Aorta (tissue), 5 donors: ENCODE measurements around the gene SLC22A7. TPM values are rescaled to one million over a fixed set of nuclear protein-coding genes. Genes with fewer than 3 reads are reported as not detected.
A peak's percentile ranks its signal among the peaks of the same experiment; 100 is the strongest.

Source experiments
- ATAC-seq: fragments of 200-7000 bp; cut with Tn5 transposase; one replicate; pipeline ENCODE4 v1.9.1; 2022; ENCODE audit warnings: moderate library complexity; ENCODE audit not compliant: low FRiP score
- DNase-seq, 2 donors: peaks; one replicate each; pipeline ENCODE4 v3.0.0-alpha.2; 2020
- H3K27ac ChIP-seq, 2 donors: one replicate each; pipeline ENCODE4 v1.5.1; 2013; ENCODE audit warnings: low read length in 2 of 2, mild to moderate bottlenecking in 2 of 2, moderate library complexity in 2 of 2, control low read depth in 1 of 2, inconsistent platforms in 1 of 2, low read depth in 1 of 2
- H3K27me3 ChIP-seq, 2 donors: one replicate each; pipeline ENCODE4 v1.6.1; 2013; ENCODE audit warnings: control low read depth in 1 of 2, low read length in 1 of 2, mild to moderate bottlenecking in 1 of 2, moderate library complexity in 1 of 2; ENCODE audit not compliant: insufficient read depth in 2 of 2, control insufficient read depth in 1 of 2
- H3K36me3 ChIP-seq, 2 donors: one replicate each; pipeline ENCODE4 v1.6.1; 2013; ENCODE audit warnings: control low read depth in 1 of 2, low read length in 1 of 2, mild to moderate bottlenecking in 1 of 2; ENCODE audit not compliant: insufficient read depth in 2 of 2, control insufficient read depth in 1 of 2
- H3K4me1 ChIP-seq, 2 donors: one replicate each; pipeline ENCODE4 v1.6.1; 2013; ENCODE audit warnings: low read length in 2 of 2, control low read depth in 1 of 2, mild to moderate bottlenecking in 1 of 2, moderate library complexity in 1 of 2; ENCODE audit not compliant: insufficient read depth in 2 of 2, control insufficient read depth in 1 of 2
- H3K4me3 ChIP-seq, 2 donors: one replicate each; pipeline ENCODE4 v1.5.1; 2013; ENCODE audit warnings: low read length in 2 of 2, control low read depth in 1 of 2, mild to moderate bottlenecking in 1 of 2
- H3K9me3 ChIP-seq: one replicate; pipeline ENCODE4 v1.6.1; 2013; ENCODE audit warnings: mild to moderate bottlenecking, low read length; ENCODE audit not compliant: control insufficient read depth
- WGBS, 2 donors: extraction: QIAGEN DNeasy Blood & Tissue Kit; methylation state at CpG; one replicate each; pipeline ENCODE4 v1.1.7; 2013; 5-methylcytosine and 5-hydroxymethylcytosine counted together
- intact Hi-C, 2 donors: fragments of 100-400 bp; cut with DNase I; formaldehyde crosslinking; loops; one replicate each; pipeline versions ENCODE4 v1.14.2 to v1.15.0; 2022
- polyA plus RNA-seq, 2 donors: library from polyadenylated mRNA; stranded (reverse); fragments of 200-250 nt; gene quantifications; one replicate each; pipeline ENCODE4 v1.2.3, GENCODE V29; 2013
- total RNA-seq, 2 donors: library from RNA; stranded (reverse); fragmentation: NEBNext Ultra II Directional; extraction: Animal tissue kit (Norgen Biotek cat#: 25700); gene quantifications; one replicate each; pipeline ENCODE4 v1.2.1, GENCODE V29; 2021
- donor health status: healthy with polysubstance abuse.
- donor health status: Bipolar disorder and iron deficiency.
- donor health status: DM: no; HTN: no; CAD: no.
- donor health status: DM: no; HTN: no; CAD: no.
- donor health status: DM: yes; HTN: yes; CAD: no.

The SLC22A7 gene
- total and polyA plus RNA-seq, 4 donors: not detected

GRCh38 chr6:43293698-43294097 lies 4.4 kb upstream of the SLC22A7 start:
- no peak for ATAC-seq
- no peaks in the 10 kb centered on the region for H3K36me3 ChIP-seq
- intact Hi-C loops: no loop called here
- H3K27me3 ChIP-seq: no peaks in the 10 kb centered on the region
- H3K9me3 ChIP-seq: no peaks in the 10 kb centered on the region
- H3K27ac ChIP-seq: no peak overlapping the region
- H3K4me1 ChIP-seq: no peaks in the 10 kb centered on the region
- 95 to 98% methylated on average over 3 of the region's 3 CpGs for WGBS, 2 donors
- no peak overlapping the region for H3K4me3 ChIP-seq
- no peak for DNase-seq

- DNase-seq (no peak), ATAC-seq (no peak)
- Histone ChIP-seq H3K4me1 (no peaks in the 10 kb centered on the region), H3K27me3 (no peaks in the 10 kb centered on the region), H3K27ac (no peak overlapping the region), H3K4me3 (no peak overlapping the region), H3K36me3 (no peaks in the 10 kb centered on the region), H3K9me3 (no peaks in the 10 kb centered on the region)
- intact Hi-C loops: no loop called here
- 84 to 88% methylated on average over 3 of the region's 3 CpGs for WGBS, 2 donors
These were observed 3.5 kb upstream of the SLC22A7 start for GRCh38 chr6:43294536-43294935.

GRCh38 chr6:43295456-43295855 lies 2.6 kb upstream of the SLC22A7 start:
- no peak overlapping the region for H3K4me3 ChIP-seq
- no peaks in the 10 kb centered on the region for H3K4me1 ChIP-seq
- H3K27me3 ChIP-seq: no peaks in the 10 kb centered on the region
- no peak overlapping the region for H3K27ac ChIP-seq
- intact Hi-C loops: no loop called here
- WGBS, 2 donors: 88 to 91% methylated on average over 3 of the region's 3 CpGs
- no peak for DNase-seq
- H3K9me3 ChIP-seq: no peaks in the 10 kb centered on the region
- no peak for ATAC-seq
- no peaks in the 10 kb centered on the region for H3K36me3 ChIP-seq

GRCh38 chr6:43296780-43297497 lies 1.1 kb upstream of the SLC22A7 start:
- intact Hi-C loops: no loop called here

GRCh38 chr6:43298565-43299337 lies 691 bp downstream of the SLC22A7 start:
- DNase-seq: peak in 1 of 2 donors; percentile 44
- intact Hi-C loops: no loop called here
- H3K36me3 ChIP-seq: no peaks in the 10 kb centered on the region
- no peak overlapping the region for H3K4me3 ChIP-seq
- H3K27me3 ChIP-seq: no peaks in the 10 kb centered on the region
- WGBS, 2 donors: 70 to 74% methylated on average over 12 of the region's 12 CpGs
- H3K4me1 ChIP-seq: no peaks in the 10 kb centered on the region
- ATAC-seq: no peak
- H3K9me3 ChIP-seq: no peaks in the 10 kb centered on the region
- H3K27ac ChIP-seq: no peak overlapping the region

More at GRCh38 chr6:43296780-43297497, 1.1 kb upstream of the SLC22A7 start:
- DNase-seq (no peak), ATAC-seq (no peak)
- no peak overlapping the region for H3K4me3 ChIP-seq
- no peaks in the 10 kb centered on the region for H3K36me3 ChIP-seq
- H3K27me3 ChIP-seq: no peaks in the 10 kb centered on the region
- 75 to 84% methylated on average over 5 of the region's 5 CpGs for WGBS, 2 donors
- H3K9me3 ChIP-seq: no peaks in the 10 kb centered on the region
- H3K4me1 ChIP-seq: no peaks in the 10 kb centered on the region
- H3K27ac ChIP-seq: no peak overlapping the region

GRCh38 chr6:43299338-43300293 lies 1.6 kb downstream of the SLC22A7 start:
- Histone ChIP-seq H3K9me3 (no peaks in the 10 kb centered on the region), H3K27ac (no peak overlapping the region), H3K36me3 (no peaks in the 10 kb centered on the region), H3K4me3 (no peak overlapping the region), H3K27me3 (no peaks in the 10 kb centered on the region), H3K4me1 (no peaks in the 10 kb centered on the region)
- DNase-seq: peak in 1 of 2 donors; percentile 69
- intact Hi-C loops: no loop called here
- ATAC-seq: no peak
- 80 to 81% methylated on average over 18 of the region's 18 CpGs for WGBS, 2 donors

- H3K4me3 ChIP-seq: no peak overlapping the region
- peak in 1 of 2 donors; percentile 71 for DNase-seq
- 87% methylated on average over 15 of the region's 15 CpGs for WGBS, 2 donors
- no peaks in the 10 kb centered on the region for H3K9me3 ChIP-seq
- H3K27me3 ChIP-seq: no peaks in the 10 kb centered on the region
- intact Hi-C loops: no loop called here
- no peak for ATAC-seq
- no peaks in the 10 kb centered on the region for H3K36me3 ChIP-seq
- H3K4me1 ChIP-seq: no peaks in the 10 kb centered on the region
- H3K27ac ChIP-seq: no peak overlapping the region
These were observed 3.2 kb downstream of the SLC22A7 start for GRCh38 chr6:43301081-43301870.

- 79 to 80% methylated on average over 19 of the region's 19 CpGs for WGBS, 2 donors
- DNase-seq: peak in 1 of 2 donors; percentile 54
- Histone ChIP-seq H3K36me3 (no peaks in the 10 kb centered on the region), H3K27ac (no peak overlapping the region), H3K27me3 (no peaks in the 10 kb centered on the region), H3K4me1 (no peaks in the 10 kb centered on the region), H3K9me3 (no peaks in the 10 kb centered on the region), H3K4me3 (no peak overlapping the region)
- no peak for ATAC-seq
- intact Hi-C loops: no loop called here
These were observed 4.1 kb downstream of the SLC22A7 start for GRCh38 chr6:43302126-43302525.
